Measurements from ENCODE around the gene KRTAP23-1. TPM values are rescaled to one million over a fixed set of nuclear protein-coding genes. Genes with fewer than 3 reads are reported as not detected.

KRTAP23-1 gene
- total and polyA plus RNA-seq, 2 of the 8 experiments (the other 6 are each of a cell fraction or from before 2014, with no cell fraction given): not detected

DNA sequence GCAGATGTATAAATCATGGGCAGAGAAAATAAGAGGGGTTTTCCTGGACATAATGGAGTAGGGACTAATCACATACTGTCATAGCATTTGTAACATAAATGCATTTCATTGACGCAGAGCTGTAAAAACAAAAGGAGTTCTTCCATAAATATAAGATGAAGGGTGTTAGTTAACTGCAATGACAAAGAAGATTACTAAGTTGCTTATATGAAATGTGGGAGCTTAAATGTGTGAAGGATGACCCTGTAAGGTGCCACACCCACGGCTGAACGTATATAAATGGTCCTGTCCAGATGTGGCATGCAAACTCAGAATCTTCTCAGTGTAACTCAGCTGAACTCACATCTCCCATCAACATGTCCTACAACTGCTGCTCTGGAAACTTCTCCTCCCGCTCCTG is 47.3 kb upstream of the KRTAP23-1 start, which contains the start of gene KRTAP13-1:
KRTAP13-1 (plus strand) TSS at position 301 of the 400 bp plus-strand sequence; CDS start at position 357, 56 bp downstream.
- H3K14ac ChIP-seq (ENCODE audit: insufficient read length): no peak within 1 kb of the TSS
- 88% methylated on average over 4 of the region's 4 CpGs; no CpG with 5 or more reads in 1 of the 2 experiments for WGBS, 2 experiments (ENCODE audit: extremely low coverage in 1 of 2, insufficient coverage in 1 of 2, insufficient read length in 1 of 2, insufficient replicate concordance in 2 of 2, low coverage in 1 of 2, low lambda C conversion rate in 2 of 2, missing lambda C conversion rate in 1 of 2)
- H3K23me2 ChIP-seq (ENCODE audit: low read depth, low read length): no peaks in the 10 kb centered on the region
- H3K23ac ChIP-seq (ENCODE audit: insufficient read length): no peak within 1 kb of the TSS
- no peak within 1 kb of the TSS for H2BK12ac ChIP-seq (ENCODE audit: low read depth, low read length)
- H3K36me3 ChIP-seq (ENCODE audit: control insufficient read depth in 2 of 4, insufficient read depth in 4 of 4, low read length in 3 of 4): no peaks in the 10 kb centered on the region
- no peak for FAIRE-seq
- H3K4me1 ChIP-seq (replicated peaks in 1 of 4; ENCODE audit: control insufficient read depth in 3 of 4, insufficient read depth in 4 of 4, low read length in 3 of 4): no peaks in the 10 kb centered on the region
- H2BK15ac ChIP-seq (ENCODE audit: low read length): no peak within 1 kb of the TSS
- H3K79me1 ChIP-seq (ENCODE audit: low read depth, low read length): no peaks in the 10 kb centered on the region
- no peak within 1 kb of the TSS for H2BK120ac ChIP-seq (replicated peaks; ENCODE audit: low read depth, low read length)
- no peaks in the 10 kb centered on the region; a peak in 1 of 4 replicates for H3K9me3 ChIP-seq (ENCODE audit: insufficient read depth in 2 of 2, low read depth in 1 of 2, low read length in 1 of 2)
- H2AFZ ChIP-seq (ENCODE audit: low read length): no peak within 1 kb of the TSS
- ChIA-PET CTCF (ENCODE audit: partially characterized antibody) (no interaction called here), POLR2A (ENCODE audit: partially characterized antibody) (no interaction called here)
- H4K20me1 ChIP-seq (replicated peaks in 1 of 2; ENCODE audit: control insufficient read depth in 1 of 2, insufficient read depth in 2 of 2, low read length in 2 of 2): no peaks in the 10 kb centered on the region
- H3K4me3 ChIP-seq (ENCODE audit: extremely low read depth in 1 of 4, insufficient read depth in 2 of 4, low read depth in 3 of 4, low read length in 4 of 4): no peak within 1 kb of the TSS
- no peak within 1 kb of the TSS for H2BK5ac ChIP-seq (ENCODE audit: low read depth, low read length)
- H3K4me2 ChIP-seq (ENCODE audit: insufficient read depth in 1 of 2, low read depth in 2 of 2, low read length in 2 of 2): no peak within 1 kb of the TSS
- no peaks in the 10 kb centered on the region for H3K27me3 ChIP-seq (replicated peaks in 1 of 4; ENCODE audit: control insufficient read depth in 3 of 4, extremely low read depth in 1 of 4, insufficient read depth in 3 of 4, low read length in 3 of 4)
- no peak within 1 kb of the TSS for H4K5ac ChIP-seq (ENCODE audit: insufficient read length, low read depth, low read length)
- H4K8ac ChIP-seq (ENCODE audit: extremely low read depth, insufficient read depth, low read length): no peak within 1 kb of the TSS
- no peak within 1 kb of the TSS for H2AK5ac ChIP-seq (ENCODE audit: low read depth, low read length)
- no peak within 1 kb of the TSS for H4K91ac ChIP-seq (replicated peaks; ENCODE audit: insufficient read length, low read length)
- H3K9ac ChIP-seq (replicated peaks in 1 of 4; ENCODE audit: extremely low read depth in 1 of 4, low read depth in 3 of 4, low read length in 3 of 4): no peak within 1 kb of the TSS
- no peak within 1 kb of the TSS for H3K27ac ChIP-seq (ENCODE audit: low read depth, low read length)
- H3K18ac ChIP-seq (ENCODE audit: extremely low read depth, low read length): no peak within 1 kb of the TSS
- DNase-seq (ENCODE audit: low read depth in 1 of 2, low spot score in 2 of 2): no peak
- H3K79me2 ChIP-seq (ENCODE audit: control insufficient read depth in 1 of 2, insufficient read depth in 2 of 2, low read length in 2 of 2): no peaks in the 10 kb centered on the region
- H2BK20ac ChIP-seq (ENCODE audit: low read length): no peak within 1 kb of the TSS
- no peak within 1 kb of the TSS for H3K56ac ChIP-seq (replicated peaks; ENCODE audit: insufficient read length, low read depth, low read length)
- H3K4ac ChIP-seq (replicated peaks; ENCODE audit: insufficient read length, low read depth, low read length): no peak within 1 kb of the TSS
- TF ChIP-seq, protein P1, sequence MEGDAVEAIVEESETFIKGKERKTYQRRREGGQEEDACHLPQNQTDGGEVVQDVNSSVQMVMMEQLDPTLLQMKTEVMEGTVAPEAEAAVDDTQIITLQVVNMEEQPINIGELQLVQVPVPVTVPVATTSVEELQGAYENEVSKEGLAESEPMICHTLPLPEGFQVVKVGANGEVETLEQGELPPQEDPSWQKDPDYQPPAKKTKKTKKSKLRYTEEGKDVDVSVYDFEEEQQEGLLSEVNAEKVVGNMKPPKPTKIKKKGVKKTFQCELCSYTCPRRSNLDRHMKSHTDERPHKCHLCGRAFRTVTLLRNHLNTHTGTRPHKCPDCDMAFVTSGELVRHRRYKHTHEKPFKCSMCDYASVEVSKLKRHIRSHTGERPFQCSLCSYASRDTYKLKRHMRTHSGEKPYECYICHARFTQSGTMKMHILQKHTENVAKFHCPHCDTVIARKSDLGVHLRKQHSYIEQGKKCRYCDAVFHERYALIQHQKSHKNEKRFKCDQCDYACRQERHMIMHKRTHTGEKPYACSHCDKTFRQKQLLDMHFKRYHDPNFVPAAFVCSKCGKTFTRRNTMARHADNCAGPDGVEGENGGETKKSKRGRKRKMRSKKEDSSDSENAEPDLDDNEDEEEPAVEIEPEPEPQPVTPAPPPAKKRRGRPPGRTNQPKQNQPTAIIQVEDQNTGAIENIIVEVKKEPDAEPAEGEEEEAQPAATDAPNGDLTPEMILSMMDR (IDR thresholded peaks at IDR 0.05; ENCODE audit: control extremely low read depth in 1 of 3, insufficient read depth in 1 of 3, low read depth in 1 of 3, low read length in 3 of 3): no peak

All from H1 (cell line).